K562 (cell line): ENCODE results near the gene SH3RF1. TPM values are rescaled to one million over a fixed set of nuclear protein-coding genes. Genes with fewer than 3 reads are reported as not detected.

ENCODE experiments used
- ATAC-seq: fragments of 200-7000 bp; cut with Tn5 transposase; 3 replicates; pipeline ENCODE4 v1.9.1; 2020; ENCODE audit warnings: moderate library complexity
- BruUV-seq: library from RNA; stranded (reverse); fragments of 400-500 nt; replicated peaks from 2 replicates; lab custom pipeline; 2021; lab: Mats Ljungman, UMichigan
- CTCF ChIA-PET: fragments of 300-600 bp; formaldehyde crosslinking; extraction: SDS; loops from one replicate; lab custom pipeline; 2021; ENCODE audit warnings: low intra/inter-chr PET ratio; lab: Yijun Ruan, JAX
- POLR2A ChIA-PET: fragments of 300-600, 350-650 bp; sonication (Branson Sonifier 250); formaldehyde crosslinking; extraction: SDS; loops from one replicate; lab custom pipeline; 2021; ENCODE audit warnings: antibody characterized with exemption, inconsistent platforms; lab: Yijun Ruan, JAX
- DNase-seq, 4 experiments: peaks; one replicate each; pipeline versions ENCODE4 v3.0.0 to v3.0.0-alpha.2; 2011 to 2018; ENCODE audit warnings: low spot score in 3 of 4, mixed read lengths in 3 of 4; ENCODE audit errors: extremely low read depth in 1 of 4
- FAIRE-seq: peaks from 2 replicates; lab custom pipeline; 2011; peaks lifted over from hg19 to GRCh38; lab: Jason Lieb, UNC
- H2AFZ ChIP-seq: 2 replicates; pipeline ENCODE4 v1.6.0; 2011; ENCODE audit warnings: low read depth, low read length, control low read depth, inconsistent platforms
- H3K27ac ChIP-seq: fragments of 200-600 bp; 3 replicates; pipeline ENCODE4 v1.8.0; 2011; ENCODE audit warnings: low read depth, mild to moderate bottlenecking, control low read depth, inconsistent platforms, low read length, moderate library complexity, mixed read lengths; ENCODE audit errors: extremely low read depth
- H3K27me3 ChIP-seq, 2 experiments: fragments of 300-600 bp in 1 of 2; 2 replicates in 1 of 2; 3 replicates in 1 of 2; pipeline versions ENCODE4 v1.6.0 to v1.8.0; 2011; ENCODE audit warnings: inconsistent platforms in 2 of 2, low read length in 2 of 2, mild to moderate bottlenecking in 1 of 2, mixed read lengths in 1 of 2, moderate library complexity in 1 of 2; ENCODE audit not compliant: control insufficient read depth in 2 of 2, insufficient read depth in 2 of 2
- H3K36me3 ChIP-seq: fragments of 300-600 bp; 3 replicates; pipeline ENCODE4 v1.8.0; 2011; ENCODE audit warnings: mild to moderate bottlenecking, low read length, inconsistent platforms; ENCODE audit not compliant: control insufficient read depth, insufficient read depth
- H3K4me1 ChIP-seq, 2 experiments: fragments of 200-600 bp in 1 of 2; replicated peaks in 1 of 2; 2 replicates in 1 of 2; 3 replicates in 1 of 2; pipeline versions ENCODE4 v1.5.1 to v1.8.0; 2011; ENCODE audit warnings: inconsistent platforms in 2 of 2, low read length in 2 of 2, mild to moderate bottlenecking in 1 of 2, mixed read lengths in 1 of 2, moderate library complexity in 1 of 2; ENCODE audit not compliant: control insufficient read depth in 2 of 2, insufficient read depth in 2 of 2
- H3K4me2 ChIP-seq: 2 replicates; pipeline ENCODE4 v1.6.1; 2011; ENCODE audit warnings: low read length, control low read depth, inconsistent platforms, mixed read lengths; ENCODE audit not compliant: insufficient read depth
- H3K4me3 ChIP-seq: fragments of 200-600 bp; sonication (generic), shearing (Covaris generic); 2 replicates; pipeline ENCODE4 v1.5.1; 2016; ENCODE audit warnings: control low read depth, inconsistent platforms
- H3K79me2 ChIP-seq: fragments of 200-600 bp; 3 replicates; pipeline ENCODE4 v1.8.0; 2011; ENCODE audit warnings: low read length, inconsistent platforms; ENCODE audit not compliant: control insufficient read depth, insufficient read depth
- H3K9ac ChIP-seq, 2 experiments: 2 replicates each; pipeline versions ENCODE4 v1.6.0 to v1.6.1; 2011; ENCODE audit warnings: low read depth in 2 of 2, low read length in 2 of 2, control low read depth in 1 of 2, inconsistent platforms in 1 of 2, mild to moderate bottlenecking in 1 of 2, mixed read lengths in 1 of 2; ENCODE audit not compliant: insufficient read depth in 1 of 2
- H3K9me1 ChIP-seq: one replicate; pipeline ENCODE4 v1.6.0; 2011; ENCODE audit warnings: inconsistent platforms, mild to moderate bottlenecking, low read length, moderate library complexity; ENCODE audit not compliant: control insufficient read depth, insufficient read depth
- H3K9me3 ChIP-seq: replicated peaks from 2 replicates; pipeline ENCODE4 v1.5.1; 2011; ENCODE audit warnings: low read depth, low read length, inconsistent platforms; ENCODE audit not compliant: control insufficient read depth, insufficient read depth
- H4K20me1 ChIP-seq: replicated peaks from 2 replicates; pipeline ENCODE4 v1.6.1; 2011; ENCODE audit warnings: low read length, inconsistent platforms, mixed read lengths; ENCODE audit not compliant: control insufficient read depth, insufficient read depth
- BDP1 ChIP-seq: IDR thresholded peaks from 3 replicates; pipeline ENCODE4 v1.6.1; 2011; ENCODE audit not compliant: insufficient read length, insufficient read depth
- DACH1 ChIP-seq: fragments of 450-650 bp; IDR thresholded peaks from 2 replicates; pipeline ENCODE4 v1.6.1; 2018; ENCODE audit not compliant: partially characterized antibody
- FOXK1 ChIP-seq: sonication (generic); formaldehyde crosslinking; IDR thresholded peaks from 2 replicates; pipeline ENCODE4 v1.8.0; 2022; ENCODE audit warnings: missing genetic modification reagents, mild to moderate bottlenecking, borderline replicate concordance
- GATAD2B ChIP-seq: fragments of 450-650 bp; IDR thresholded peaks from 2 replicates; pipeline ENCODE4 v1.6.1; 2017; ENCODE audit warnings: mild to moderate bottlenecking, borderline replicate concordance
- GTF3C2 ChIP-seq: IDR thresholded peaks from 3 replicates; pipeline ENCODE4 v1.6.1; 2011; ENCODE audit warnings: borderline replicate concordance, mild to moderate bottlenecking, moderate library complexity; ENCODE audit not compliant: insufficient read length; ENCODE audit errors: extremely low read depth
- HNRNPK ChIP-seq: fragments of 200-400 bp; formaldehyde crosslinking; IDR thresholded peaks from one replicate; pipeline ENCODE4 v1.6.1; 2018; ENCODE audit warnings: mild to moderate bottlenecking, low read depth, low read length; ENCODE audit not compliant: poor library complexity, severe bottlenecking
- HNRNPL ChIP-seq: fragments of 200-400 bp; formaldehyde crosslinking; IDR thresholded peaks from 2 replicates; pipeline ENCODE4 v1.6.1; 2017; ENCODE audit warnings: low read depth, mild to moderate bottlenecking, low read length
- TCF7 ChIP-seq: sonication (generic); IDR thresholded peaks from 2 replicates; pipeline ENCODE4 v1.6.1; 2016; ENCODE audit warnings: antibody characterized with exemption, borderline replicate concordance
- in situ Hi-C: fragments of 300-500 bp; cut with MboI; formaldehyde crosslinking; loops from 4 replicates; pipeline ENCODE4 v1.15.0; 2018; ENCODE audit warnings: inconsistent platforms, mixed read lengths
- intact Hi-C: fragments of 100-400 bp; cut with micrococcal nuclease; formaldehyde crosslinking; loops from 2 replicates; pipeline ENCODE4 v1.14.2; 2022
- polyA plus RNA-seq, 8 experiments: library from polyadenylated mRNA; depleted of rRNA in 4 of 8; stranded (reverse) in 5 of 8; unstranded in 3 of 8; fragments of >200 nt; fragmentation: Nextera tagmentation in 2 of 8; fragmentation: Illumina TruSeq in 1 of 8; extraction: Ambion mirVana in 2 of 8; extraction: Trizol in 1 of 8; gene quantifications; 2 replicates each; pipeline versions ENCODE4 v1.2.1 to v1.2.3, GENCODE V29; 2011 to 2014; ENCODE audit warnings: inconsistent platforms in 1 of 8, missing spikeins in 1 of 8
- total RNA-seq, 7 experiments: library from RNA; depleted of rRNA in 6 of 7; stranded (reverse); fragments of >200 nt in 6 of 7; fragmentation: Illumina TruSeq in 2 of 7; extraction: Trizol in 2 of 7; gene quantifications; 2 replicates each; pipeline versions ENCODE4 v1.2.1 to v1.2.3, GENCODE V29; 2011 to 2021; ENCODE audit warnings: low replicate concordance in 1 of 7

The SH3RF1 gene
- total and polyA plus RNA-seq, 9 of the 15 experiments (the other 6 are each of a cell fraction or from before 2014, with no cell fraction given), result 0.04 to 0.16 (median 0.11) TPM; not detected in 6

DNA sequence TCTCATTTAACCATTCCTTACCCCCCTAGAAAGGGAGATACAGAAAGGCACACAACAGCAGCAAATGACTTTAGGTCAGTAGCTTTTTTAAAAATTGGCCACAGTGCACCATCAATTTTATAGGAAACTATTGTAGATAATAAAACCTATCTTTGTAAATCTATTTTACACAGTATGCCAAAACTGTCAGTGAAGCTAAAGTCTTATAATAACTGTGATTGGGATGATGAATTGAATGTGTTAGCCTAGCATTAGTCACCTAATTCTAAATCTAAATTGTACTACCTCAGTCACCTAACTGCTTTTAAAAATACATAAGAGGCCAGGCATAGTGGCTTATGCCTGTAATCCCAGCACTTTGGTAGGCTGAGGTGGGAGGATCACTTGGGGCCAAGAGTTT, 44.2 kb downstream of the SH3RF1 start:
- Histone ChIP-seq H3K4me2 (no peak overlapping the region), H3K9me1 (no peaks in the 10 kb centered on the region), H3K27ac (no peak overlapping the region), H3K36me3 (no peaks in the 10 kb centered on the region), H3K9me3 (no peaks in the 10 kb centered on the region), H2AFZ (no peak overlapping the region), H3K4me3 (no peak overlapping the region), H3K4me1 (no peaks in the 10 kb centered on the region), H3K9ac (no peak overlapping the region), H4K20me1 (no peaks in the 10 kb centered on the region), H3K79me2 (no peaks in the 10 kb centered on the region), H3K27me3 (no peaks in the 10 kb centered on the region)
- no TSS peak for BruUV-seq
- in situ Hi-C loops (no loop called here), intact Hi-C loops (no loop called here)
- ATAC-seq (no peak), FAIRE-seq (no peak), DNase-seq (no peak)
- TF ChIP-seq HNRNPL, result no peak
- no peak for TF ChIP-seq GATAD2B
- no peak for TF ChIP-seq BDP1
- TF ChIP-seq HNRNPK, result no peak
- no peak for TF ChIP-seq FOXK1 (CRISPR knock-in tag)
- TF ChIP-seq GTF3C2, result no peak
- no peak for TF ChIP-seq DACH1
- TF ChIP-seq TCF7, result no peak
- POLR2A ChIA-PET, result interaction anchor here (0.6 kb wide), 1 partner anchor 8 kb away, joined by 3 read pairs; no protein-coding TSS in a partner anchor
- CTCF ChIA-PET, result no interaction called here
